Parathyroid adenoma (tissue), 2 donors: ENCODE data around the gene MFF.

Experiments used
- H2AFZ ChIP-seq: fragments of 300-600 bp; sonication (generic); one replicate; pipeline ENCODE4 v1.7.0; 2017; ENCODE audit warnings: antibody characterized with exemption, mild to moderate bottlenecking
- H3K27ac ChIP-seq: fragments of 300-600 bp; sonication (generic); one replicate; pipeline ENCODE4 v1.7.0; 2017
- H3K27me3 ChIP-seq: fragments of 300-600 bp; sonication (generic); one replicate; pipeline ENCODE4 v1.7.0; 2017; ENCODE audit warnings: low read length; ENCODE audit not compliant: control insufficient read depth, insufficient read depth
- H3K36me3 ChIP-seq: fragments of 300-600 bp; sonication (generic); one replicate; pipeline ENCODE4 v1.7.0; 2017; ENCODE audit warnings: low read length; ENCODE audit not compliant: control insufficient read depth, insufficient read depth
- H3K4me1 ChIP-seq: fragments of 300-600 bp; sonication (generic); one replicate; pipeline ENCODE4 v1.7.0; 2017; ENCODE audit warnings: control low read depth
- H3K4me2 ChIP-seq: fragments of 300-600 bp; sonication (generic); one replicate; pipeline ENCODE4 v1.7.0; 2017; ENCODE audit warnings: low read length
- H3K4me3 ChIP-seq: fragments of 300-600 bp; sonication (generic); one replicate; pipeline ENCODE4 v1.7.0; 2017; ENCODE audit warnings: low read depth, low read length
- H3K79me2 ChIP-seq: fragments of 300-600 bp; sonication (generic); one replicate; pipeline ENCODE4 v1.7.0; 2017; ENCODE audit warnings: control low read depth
- H3K9ac ChIP-seq: fragments of 300-600 bp; sonication (generic); one replicate; pipeline ENCODE4 v1.7.0; 2017; ENCODE audit warnings: mild to moderate bottlenecking
- H3K9me3 ChIP-seq: fragments of 300-600 bp; sonication (generic); one replicate; pipeline ENCODE4 v1.7.0; 2017; ENCODE audit warnings: low read length; ENCODE audit not compliant: control insufficient read depth
- CTCF ChIP-seq: fragments of 300-600 bp; sonication (generic); IDR thresholded peaks from one replicate; pipeline ENCODE4 v1.7.0; 2017; ENCODE audit warnings: antibody characterized with exemption, mild to moderate bottlenecking
- donor health status: primary hyperparathyroidism.

Gene MFF

GRCh38 chr2:227370092-227370491 lies 45.0 kb downstream of the MFF start:
- no peaks in the 10 kb centered on the region for H3K9me3 ChIP-seq
- no peak overlapping the region for H3K4me3 ChIP-seq
- no peaks in the 10 kb centered on the region for H3K4me1 ChIP-seq
- H3K9ac ChIP-seq, result no peak overlapping the region
- no peak overlapping the region for H3K27ac ChIP-seq
- no peak overlapping the region for H2AFZ ChIP-seq
- H3K27me3 ChIP-seq, result no peaks in the 10 kb centered on the region
- H3K4me2 ChIP-seq, result no peak overlapping the region
- H3K36me3 ChIP-seq, result no peaks in the 10 kb centered on the region
- no peaks in the 10 kb centered on the region for H3K79me2 ChIP-seq
- no peak for TF ChIP-seq CTCF

- no peak for TF ChIP-seq CTCF
- Histone ChIP-seq H3K4me3 (no peak overlapping the region), H3K79me2 (no peaks in the 10 kb centered on the region), H3K4me2 (no peak overlapping the region), H3K27me3 (no peaks in the 10 kb centered on the region), H3K36me3 (no peaks in the 10 kb centered on the region), H2AFZ (no peak overlapping the region), H3K9me3 (no peaks in the 10 kb centered on the region), H3K9ac (no peak overlapping the region), H3K27ac (no peak overlapping the region), H3K4me1 (no peaks in the 10 kb centered on the region)
Observed at GRCh38 chr2:227370791-227371312, 45.8 kb downstream of the MFF start.

- TF ChIP-seq CTCF, result no peak
- Histone ChIP-seq H3K27me3 (no peaks in the 10 kb centered on the region), H3K9me3 (no peaks in the 10 kb centered on the region), H2AFZ (no peak overlapping the region), H3K79me2 (no peaks in the 10 kb centered on the region), H3K4me2 (no peak overlapping the region), H3K36me3 (no peaks in the 10 kb centered on the region), H3K27ac (no peak overlapping the region), H3K4me1 (no peaks in the 10 kb centered on the region), H3K4me3 (no peak overlapping the region), H3K9ac (no peak overlapping the region)
Observed at GRCh38 chr2:227373389-227373788, 48.3 kb downstream of the MFF start.

GRCh38 chr2:227374158-227374557 lies 49.1 kb downstream of the MFF start:
- no peaks in the 10 kb centered on the region for H3K79me2 ChIP-seq
- no peak overlapping the region for H3K9ac ChIP-seq
- no peak for TF ChIP-seq CTCF
- H3K36me3 ChIP-seq, result no peaks in the 10 kb centered on the region
- no peaks in the 10 kb centered on the region for H3K9me3 ChIP-seq
- no peaks in the 10 kb centered on the region for H3K4me1 ChIP-seq
- H3K27ac ChIP-seq, result no peak overlapping the region
- no peak overlapping the region for H3K4me2 ChIP-seq
- no peak overlapping the region for H3K4me3 ChIP-seq
- no peak overlapping the region for H2AFZ ChIP-seq
- H3K27me3 ChIP-seq, result no peaks in the 10 kb centered on the region

- Histone ChIP-seq H3K4me1 (no peaks in the 10 kb centered on the region), H3K9ac (no peak overlapping the region), H3K4me2 (no peak overlapping the region), H3K27me3 (no peaks in the 10 kb centered on the region), H3K36me3 (no peaks in the 10 kb centered on the region), H3K79me2 (no peaks in the 10 kb centered on the region), H3K27ac (no peak overlapping the region), H3K9me3 (no peaks in the 10 kb centered on the region), H3K4me3 (no peak overlapping the region), H2AFZ (no peak overlapping the region)
- TF ChIP-seq CTCF, result no peak
Observed at GRCh38 chr2:227376656-227377396, 51.8 kb downstream of the MFF start.
